HG02763 (cell line): ENCODE results near the gene TARP.
"Not testable (repeated sequence)": the region's sequence is repeated elsewhere in the genome, so short reads cannot be mapped to it uniquely, and the experiment has no call there.

Experiments used
- ATAC-seq: cut with Tn5 transposase; IDR thresholded peaks from one replicate; pipeline ENCODE4 v1.9.1; 2021; ENCODE audit warnings: mild to moderate bottlenecking, moderate library complexity; ENCODE audit not compliant: unreplicated experiment

Gene TARP

DNA sequence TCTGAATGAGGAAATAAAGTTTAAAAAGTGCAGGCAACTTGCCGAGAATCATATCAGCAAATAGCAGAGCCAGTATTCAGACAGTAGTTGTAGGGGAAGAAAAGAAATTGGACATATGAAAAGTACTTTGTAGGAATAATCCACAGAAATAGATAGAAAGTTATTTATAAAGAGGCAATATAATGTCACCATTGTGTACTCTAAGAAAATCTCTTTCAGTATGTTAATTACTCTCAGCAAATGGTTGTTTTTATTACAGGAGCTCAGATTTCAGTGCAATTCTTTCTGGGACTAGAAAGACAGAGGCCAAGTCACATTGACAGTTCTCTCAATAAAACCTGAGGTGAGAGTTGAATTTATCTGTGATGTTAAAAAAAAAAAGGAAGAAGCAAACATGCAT lies 10.2 kb downstream of the TARP start:
- not testable (repeated sequence) for ATAC-seq

DNA sequence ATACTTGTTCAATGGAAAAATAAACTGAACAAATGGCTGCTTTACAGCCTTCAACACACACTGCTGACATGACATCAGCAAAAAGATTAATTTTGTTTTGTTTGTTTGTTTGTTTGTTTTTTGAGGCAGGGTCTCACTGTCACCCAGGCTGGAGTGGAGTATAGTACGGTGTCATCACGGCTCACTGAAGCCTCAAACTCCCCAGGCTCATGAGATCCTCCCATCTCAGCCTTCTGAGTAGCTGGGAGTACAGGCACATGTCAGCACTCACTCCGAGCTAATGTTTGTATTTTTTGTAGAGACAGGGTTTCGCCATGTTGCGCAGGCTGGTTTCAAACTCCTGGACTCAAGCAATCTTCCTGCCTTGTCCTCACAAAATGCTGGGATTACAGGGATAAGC lies 10.9 kb downstream of the TARP start:
- no peak for ATAC-seq

DNA sequence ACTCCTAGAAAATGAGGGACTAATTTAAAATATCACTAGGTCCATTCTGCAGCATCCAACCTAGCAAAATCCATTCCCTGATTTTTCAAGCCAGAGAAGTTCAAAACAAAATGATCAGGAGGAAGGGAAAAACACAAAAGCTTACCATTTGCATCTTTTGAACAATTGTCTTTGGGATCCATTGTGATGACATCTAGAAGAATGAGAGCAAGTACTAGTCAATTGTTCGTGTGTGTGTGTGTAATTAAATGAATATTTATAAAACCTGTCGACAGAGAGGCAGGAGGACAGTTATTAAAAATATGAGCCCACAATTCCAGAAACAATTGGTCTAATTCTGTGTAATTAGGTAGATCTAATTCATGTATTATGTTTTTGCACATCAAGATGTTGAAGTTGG lies 11.4 kb downstream of the TARP start:
- not testable (repeated sequence) for ATAC-seq

DNA sequence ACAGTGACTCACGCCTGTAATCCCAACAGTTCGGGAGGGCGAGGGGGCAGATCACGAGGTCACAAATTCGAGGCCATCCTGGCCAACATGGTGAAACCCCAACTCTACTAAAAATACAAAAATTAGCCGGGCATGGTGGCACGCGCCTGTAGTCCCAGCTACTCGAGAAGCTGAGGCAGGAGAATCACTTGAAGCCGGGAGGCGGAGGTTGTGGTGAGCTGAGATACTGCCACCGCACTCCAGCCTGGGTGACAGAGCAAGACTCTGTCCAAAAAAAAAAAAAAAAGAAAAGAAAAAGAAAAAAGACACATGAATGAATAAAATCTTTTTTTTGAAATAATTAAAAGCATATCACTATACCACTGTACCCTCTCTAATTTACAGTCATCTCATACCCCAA lies 11.8 kb downstream of the TARP start:
- not testable (repeated sequence) for ATAC-seq

DNA sequence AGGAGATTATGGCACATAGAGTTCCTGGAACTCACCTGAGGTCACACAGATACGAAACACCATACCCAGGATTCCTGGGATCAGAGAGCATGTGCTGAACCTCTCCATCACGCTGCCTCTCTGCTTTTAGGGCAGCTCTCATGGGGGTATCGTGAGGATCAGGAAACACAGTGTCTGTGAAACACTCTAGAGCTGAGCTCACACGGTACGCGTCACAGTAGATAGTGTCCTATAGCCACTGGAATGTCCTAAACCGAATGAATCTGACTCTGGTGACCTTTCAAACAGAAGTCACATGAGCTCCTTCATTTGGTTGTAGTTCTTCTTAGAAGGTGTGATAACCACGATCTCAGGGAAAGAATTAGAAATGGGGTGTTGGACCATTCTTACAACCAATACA lies 14.3 kb downstream of the TARP start:
- ATAC-seq = not testable (repeated sequence)

DNA sequence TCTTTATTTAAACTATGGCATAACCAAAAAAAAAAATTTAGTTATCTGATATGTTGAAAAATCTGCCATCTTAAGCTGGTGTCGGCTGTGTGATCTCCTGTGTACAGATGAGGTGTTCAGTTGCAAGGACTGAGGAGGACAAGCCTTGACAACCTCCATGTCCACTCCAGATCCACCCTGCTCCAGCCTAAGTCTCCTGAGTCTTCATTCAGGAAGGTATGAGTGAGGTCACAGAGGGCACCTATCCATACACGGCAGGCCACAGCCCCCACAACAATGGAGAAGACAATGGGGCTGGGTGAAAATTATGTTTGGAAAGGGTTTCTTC lies 16.1 kb downstream of the TARP start:
- ATAC-seq = no peak

DNA sequence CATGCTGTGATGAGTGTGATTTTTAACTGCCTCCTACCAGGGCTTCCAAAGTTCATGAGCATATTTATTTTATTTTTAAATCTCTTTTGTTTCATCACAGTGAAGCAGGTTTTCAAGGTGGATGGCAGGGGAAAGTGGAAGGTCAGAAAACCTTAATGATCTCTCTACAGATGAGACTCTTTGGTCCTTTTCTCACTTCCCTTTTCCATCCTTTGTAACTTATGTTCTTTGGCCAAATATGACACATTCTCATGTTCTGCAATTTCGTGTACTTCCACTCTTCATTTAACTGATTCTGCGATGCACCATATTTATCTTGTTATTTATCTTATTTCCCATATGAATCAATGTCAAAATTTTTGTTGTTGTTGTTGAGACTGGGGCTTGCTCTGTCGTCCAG lies 23.6 kb downstream of the TARP start:
- ATAC-seq = not testable (repeated sequence)

DNA sequence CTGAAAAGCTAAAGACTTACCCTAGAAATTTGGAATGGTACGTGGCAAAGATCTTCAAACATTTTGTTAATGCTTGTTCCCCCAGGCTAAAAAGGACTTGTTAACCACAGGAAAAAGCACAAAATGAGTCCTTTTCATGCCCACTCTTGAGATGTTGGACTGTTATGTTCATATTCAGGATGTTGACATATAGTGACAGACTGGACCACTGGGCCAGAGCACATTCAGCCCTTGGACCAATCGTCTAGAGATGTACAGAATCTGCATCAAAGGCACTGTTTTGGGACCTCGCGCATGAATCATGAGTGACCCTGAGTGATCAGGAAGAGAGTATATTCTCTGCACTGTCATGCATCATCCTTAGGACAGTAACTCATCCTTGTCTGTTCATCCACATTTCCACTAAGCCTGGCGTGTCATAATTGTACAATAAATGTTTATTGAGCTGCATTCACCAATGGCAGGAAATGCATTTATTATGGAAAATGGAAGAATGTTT lies 25.3 kb downstream of the TARP start:
- ATAC-seq = no peak

DNA sequence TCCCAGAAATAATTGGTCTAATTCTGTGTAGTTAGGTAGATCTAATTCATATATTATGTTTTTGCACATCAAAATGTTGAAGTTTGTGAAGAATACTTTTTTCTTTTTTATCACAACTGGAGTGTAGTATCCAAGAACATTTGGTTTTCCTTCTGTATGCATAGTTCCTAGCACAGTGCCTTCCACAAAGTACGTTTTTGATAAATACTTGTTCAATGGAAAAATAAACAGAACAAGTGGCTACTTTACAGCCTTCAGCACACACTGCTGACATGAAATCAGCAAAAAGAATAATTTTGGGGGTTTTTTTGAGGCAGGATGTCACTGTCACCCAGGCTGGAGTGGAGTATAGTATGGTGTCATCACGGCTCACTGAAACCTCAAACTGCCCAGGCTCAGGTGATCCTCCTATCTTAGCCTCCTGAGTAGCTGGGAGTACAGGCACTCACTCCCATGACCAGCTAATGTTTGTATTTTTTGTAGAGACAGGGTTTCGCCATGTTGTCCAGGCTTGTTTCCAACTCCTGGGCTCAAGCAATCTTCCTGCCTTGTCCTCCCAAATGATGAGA lies 27.9 kb downstream of the TARP start:
- ATAC-seq = no peak

DNA sequence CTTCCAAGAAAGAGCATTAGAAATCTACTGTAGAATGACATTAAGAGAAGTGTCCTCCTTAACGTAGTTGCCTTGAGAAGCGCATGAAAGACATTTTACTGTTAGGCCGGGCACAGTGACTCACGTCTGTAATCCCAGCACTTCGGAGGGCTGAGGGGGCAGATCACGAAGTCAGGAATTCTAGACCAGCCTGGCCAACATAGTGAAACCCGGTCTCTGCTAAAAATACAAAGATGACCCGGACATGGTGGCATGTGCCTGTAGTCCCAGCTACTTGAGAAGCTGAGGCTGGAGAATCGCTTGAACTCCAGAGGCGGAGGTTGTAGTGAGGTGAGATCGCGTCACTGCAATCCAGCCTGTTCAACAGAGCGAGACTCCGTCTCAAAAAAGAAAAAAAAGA lies 28.9 kb downstream of the TARP start:
- ATAC-seq = no peak

DNA sequence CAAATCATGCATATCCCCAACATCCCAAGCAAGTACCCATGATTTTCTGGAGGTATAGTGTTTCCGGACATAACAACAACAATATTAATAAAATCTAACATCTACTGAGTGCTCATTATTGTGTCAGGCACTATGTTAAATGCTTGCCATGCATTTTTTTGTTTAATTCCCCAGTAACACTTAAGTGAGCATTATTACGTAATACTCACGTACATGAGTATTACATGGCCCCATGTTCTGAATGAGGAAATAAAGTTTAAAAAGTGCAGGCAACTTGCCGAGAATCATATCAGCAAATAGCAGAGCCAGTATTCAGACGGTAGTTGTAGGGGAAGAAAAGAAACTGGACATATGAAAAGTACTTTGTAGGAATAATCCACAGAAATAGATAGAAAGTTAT lies 30.1 kb downstream of the TARP start:
- not testable (repeated sequence) for ATAC-seq

DNA sequence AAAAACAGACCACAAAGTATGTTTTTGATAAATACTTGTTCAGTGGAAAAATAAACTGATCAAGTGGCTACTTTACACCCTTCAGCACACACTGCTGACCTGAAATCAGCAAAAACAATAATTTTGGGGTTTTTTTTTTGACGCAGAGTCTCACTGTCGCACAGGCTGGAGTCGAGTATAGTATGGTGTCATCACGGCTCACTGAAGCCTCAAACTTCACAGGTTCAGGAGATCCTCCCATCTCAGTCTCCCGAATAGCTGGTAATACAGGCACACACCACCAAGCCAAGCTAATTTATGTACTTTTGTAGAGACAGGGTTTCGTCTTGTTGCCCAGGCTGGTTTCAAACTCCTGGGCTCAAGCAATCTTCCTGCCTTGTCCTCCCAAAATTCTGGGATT lies 30.6 kb downstream of the TARP start:
- ATAC-seq = no peak

DNA sequence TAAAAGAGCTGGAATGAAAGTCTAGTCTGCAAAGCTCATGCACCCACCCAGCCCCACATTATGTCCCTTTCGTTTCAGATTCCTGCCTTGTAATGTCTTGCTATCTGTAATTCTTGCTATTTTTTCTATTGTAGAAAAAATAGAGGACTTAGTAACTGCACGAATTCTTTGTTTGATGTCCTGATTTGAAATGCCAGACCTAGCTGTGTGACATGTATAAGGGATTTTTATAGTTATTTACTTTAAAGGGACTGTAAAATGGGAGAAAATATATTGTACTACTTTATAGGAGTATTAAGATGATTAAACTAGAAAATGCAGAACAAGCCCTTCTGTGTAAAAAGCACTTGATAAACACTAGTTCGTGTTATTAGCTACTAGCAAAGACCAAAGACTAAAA lies 32.4 kb downstream of the TARP start:
- ATAC-seq = no peak

DNA sequence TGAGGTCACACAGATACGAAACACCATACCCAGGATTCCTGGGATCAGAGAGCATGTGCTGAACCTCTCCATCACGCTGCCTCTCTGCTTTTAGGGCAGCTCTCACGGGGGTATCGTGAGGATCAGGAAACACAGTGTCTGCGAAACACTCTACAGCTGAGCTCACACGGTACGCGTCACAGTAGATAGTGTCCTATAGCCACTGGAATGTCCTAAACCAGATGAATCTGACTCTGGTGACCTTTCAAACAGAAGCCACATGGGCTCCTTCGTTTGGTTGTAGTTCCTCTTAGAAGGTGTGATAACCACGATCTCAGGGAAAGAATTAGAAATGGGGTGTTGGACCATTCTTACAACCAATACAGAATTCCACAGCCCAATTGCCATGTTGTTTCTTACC lies 34.3 kb downstream of the TARP start:
- not testable (repeated sequence) for ATAC-seq

DNA sequence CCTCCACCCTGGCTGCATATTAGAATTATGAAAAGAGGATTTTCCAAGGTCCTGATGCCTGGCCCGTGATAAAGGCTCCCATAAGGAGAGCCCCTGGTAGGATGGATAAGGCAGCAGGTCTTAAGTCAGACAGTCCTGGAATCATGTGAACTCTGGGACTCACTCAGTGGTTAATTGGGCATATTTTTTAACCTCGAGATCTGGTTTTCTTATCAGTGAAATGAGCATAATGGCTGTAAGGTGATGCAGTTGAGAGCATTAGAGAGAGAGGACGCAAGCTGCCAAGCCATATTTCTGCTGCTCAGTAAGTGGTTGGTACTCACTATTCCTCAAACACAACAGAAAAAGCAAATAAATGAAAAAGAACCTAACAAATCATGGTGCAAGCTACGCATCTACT lies 37.8 kb downstream of the TARP start:
- ATAC-seq = no peak

DNA sequence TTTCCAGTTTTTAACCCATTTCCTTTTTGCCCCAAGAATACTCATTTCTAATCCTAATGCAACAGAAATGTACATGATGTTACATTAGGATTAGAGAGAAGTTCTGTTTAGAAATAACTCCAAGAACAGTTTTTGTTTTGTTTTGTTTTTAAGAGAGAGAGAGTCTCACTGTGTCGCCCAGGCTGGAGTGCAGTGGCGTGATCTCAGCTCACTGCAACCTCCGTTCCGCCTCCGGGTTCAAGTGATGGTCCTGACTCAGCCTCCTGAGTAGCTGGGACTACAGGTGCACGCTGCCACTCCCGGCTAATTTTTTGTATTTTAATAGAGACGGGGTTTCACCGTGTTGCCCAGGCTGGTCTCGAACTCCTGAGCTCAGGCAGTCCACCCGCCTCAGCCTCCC lies 38.7 kb downstream of the TARP start:
- not testable (repeated sequence) for ATAC-seq

DNA sequence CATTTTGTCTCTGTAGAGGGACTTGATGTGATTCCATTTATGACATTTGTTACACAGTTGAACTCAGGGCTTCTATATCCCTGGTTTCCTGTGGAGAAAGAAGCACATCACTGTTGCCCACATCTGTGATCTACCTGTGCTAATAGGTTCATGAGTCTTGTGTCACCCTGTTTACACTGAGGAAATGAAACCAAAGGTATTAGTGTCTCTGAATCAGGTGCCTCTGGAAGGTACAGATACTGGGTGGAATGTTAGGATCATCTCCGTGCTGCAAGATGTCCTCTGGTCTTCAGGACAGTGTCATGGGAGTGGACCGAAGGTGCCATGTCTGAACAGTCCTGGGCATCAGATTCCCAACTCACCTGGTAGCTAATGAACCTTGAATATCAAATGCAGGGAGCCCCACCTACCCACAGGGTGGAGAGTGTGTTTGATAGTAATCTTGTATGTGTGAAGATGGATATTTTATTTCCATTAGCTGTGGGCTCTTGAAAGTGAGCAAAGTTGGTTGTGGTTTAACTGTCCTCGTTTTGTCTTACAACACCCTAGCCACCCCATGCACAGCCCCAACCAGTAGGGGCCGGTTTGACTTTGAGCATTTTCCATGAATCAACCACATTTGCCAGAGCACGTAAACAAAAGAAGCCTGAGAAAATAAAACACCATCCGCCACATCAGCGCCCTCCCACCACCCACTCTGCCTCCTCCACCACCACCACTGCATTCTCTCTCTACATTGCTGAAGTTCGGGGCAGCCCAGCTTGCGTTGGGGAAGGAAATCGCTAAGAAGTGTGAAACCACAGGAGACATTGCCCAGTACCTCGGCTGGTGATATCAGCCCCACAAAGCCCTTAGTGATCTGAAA lies 40.7 kb downstream of the TARP start:
- ATAC-seq = peak; percentile 83

DNA sequence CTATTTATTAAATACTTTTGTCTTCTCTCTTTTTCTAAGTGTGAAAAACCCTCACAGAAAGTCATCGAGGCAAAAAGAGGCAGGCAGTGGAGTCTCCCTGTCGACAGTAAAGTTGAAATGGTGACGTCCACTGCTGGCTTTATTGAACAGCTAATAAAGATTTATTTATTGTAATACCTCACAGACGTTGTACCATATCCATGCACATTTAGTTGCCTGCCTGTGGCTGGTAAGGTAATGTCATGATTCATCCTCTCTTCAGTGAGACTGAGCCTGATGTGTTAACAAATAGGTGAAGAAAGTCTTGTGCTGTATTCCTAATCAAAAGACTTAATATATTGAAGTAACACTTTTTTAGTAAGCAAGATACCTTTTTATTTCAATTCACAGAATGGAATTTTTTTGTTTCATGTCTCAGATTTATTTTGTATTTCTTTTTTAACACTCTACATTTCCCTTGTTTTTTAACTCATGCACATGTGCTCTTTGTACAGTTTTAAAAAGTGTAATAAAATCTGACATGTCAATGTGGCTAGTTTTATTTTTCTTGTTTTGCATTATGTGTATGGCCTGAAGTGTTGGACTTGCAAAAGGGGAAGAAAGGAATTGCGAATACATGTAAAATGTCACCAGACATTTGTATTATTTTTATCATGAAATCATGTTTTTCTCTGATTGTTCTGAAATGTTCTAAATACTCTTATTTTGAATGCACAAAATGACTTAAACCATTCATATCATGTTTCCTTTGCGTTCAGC lies 43.4 kb downstream of the TARP start:
- no peak for ATAC-seq

DNA sequence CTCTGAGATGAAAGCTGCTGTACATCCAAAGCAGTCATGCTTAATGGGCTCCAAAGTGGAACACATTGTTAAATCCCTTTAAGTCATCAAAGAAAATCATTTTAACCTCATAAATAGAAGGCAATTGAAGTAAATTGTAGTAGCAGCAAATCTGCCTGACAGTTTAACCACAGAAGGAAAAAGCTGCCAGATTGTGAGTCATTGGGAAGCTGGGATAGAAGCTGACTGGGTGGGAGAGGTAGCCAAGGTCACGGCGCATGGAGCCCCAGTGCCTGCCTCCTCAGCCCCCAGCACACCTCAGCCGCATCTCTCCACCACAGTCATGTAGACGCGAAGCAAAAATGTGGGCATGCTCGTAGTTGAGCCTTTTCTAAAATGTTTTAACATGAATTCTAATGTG lies 44.0 kb downstream of the TARP start:
- ATAC-seq = no peak

DNA sequence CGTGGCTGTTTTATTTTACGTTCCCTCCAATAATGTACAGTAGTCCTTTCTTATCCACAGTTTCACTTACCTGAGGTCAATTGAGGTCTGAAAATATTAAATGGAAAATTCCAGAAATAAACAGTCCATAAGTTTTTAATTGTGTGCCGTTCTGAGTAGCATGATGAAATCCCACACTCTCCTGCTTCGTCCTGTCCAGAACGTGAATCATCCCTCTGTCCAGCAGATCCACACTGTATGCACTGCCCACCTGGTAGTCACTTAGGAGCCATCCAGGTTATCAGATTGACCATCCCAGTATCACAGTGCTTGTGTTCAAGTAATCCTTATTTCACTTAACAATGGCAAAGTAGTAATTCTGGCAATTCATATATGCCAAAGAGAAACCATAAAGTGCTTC lies 49.0 kb downstream of the TARP start:
- ATAC-seq = no peak

DNA sequence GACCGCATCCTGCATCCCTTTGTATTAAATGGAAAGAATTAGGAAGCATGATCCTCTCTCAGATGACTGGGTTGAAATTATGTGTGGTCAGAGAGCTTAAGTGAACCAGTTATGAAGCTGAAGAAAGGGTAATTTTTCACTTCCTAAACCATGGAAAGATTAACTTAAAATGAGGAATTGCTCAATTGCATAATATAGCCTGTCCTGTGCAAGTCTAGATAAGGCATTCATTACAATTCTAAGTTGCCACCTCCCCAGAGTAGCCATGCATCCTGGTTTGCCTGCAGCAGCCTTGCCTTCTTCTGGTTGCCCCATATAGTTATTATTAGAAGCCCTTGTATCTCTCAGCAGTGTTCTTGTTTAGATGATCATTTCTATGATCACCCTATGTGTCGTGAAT lies 50.1 kb downstream of the TARP start:
- ATAC-seq = no peak
